Measurements from ENCODE around the gene EIF3I. TPM values are rescaled to one million over a fixed set of nuclear protein-coding genes. Genes with fewer than 3 reads are reported as not detected.

Gene EIF3I
- total and polyA plus RNA-seq, 2 of the 13 experiments (the other 11 are each of a cell fraction or from before 2014, with no cell fraction given), result 210 to 223 TPM

GRCh38 chr1:32221980-32222755 is at the start of gene EIF3I, which contains the start of gene TMEM234 (continued):
- TF ChIP-seq ZBTB43 (CRISPR knock-in tag; conservative IDR thresholded peaks at IDR 0.05) (no peak), TEAD2 (CRISPR knock-in tag; IDR thresholded peaks at IDR 0.05) (no peak), CBX5 (CRISPR knock-in tag; IDR thresholded peaks at IDR 0.05; ENCODE audit: borderline replicate concordance) (no peak), ZNF580 (CRISPR knock-in tag; IDR thresholded peaks at IDR 0.05; ENCODE audit: borderline replicate concordance, low read depth) (no peak), ZNF607 (CRISPR knock-in tag; IDR thresholded peaks at IDR 0.05; ENCODE audit: borderline replicate concordance) (peak; percentile 70; the same call in 1 of the 2 replicates), DNMT1 (CRISPR knock-in tag; IDR thresholded peaks at IDR 0.05) (no peak), GTF3A (CRISPR knock-in tag; conservative IDR thresholded peaks at IDR 0.05) (no peak), ZNF768 (CRISPR knock-in tag; IDR thresholded peaks at IDR 0.05) (no peak), ZNF781 (CRISPR knock-in tag; IDR thresholded peaks at IDR 0.05; ENCODE audit: borderline replicate concordance, not compliant biosample characterization) (no peak), TCF12 (IDR thresholded peaks at IDR 0.05) (no peak), TCF12 (CRISPR knock-in tag; IDR thresholded peaks at IDR 0.05) (peak; percentile 47; the same call in 1 of the 2 replicates), ZNF235 (CRISPR knock-in tag; IDR thresholded peaks at IDR 0.05; ENCODE audit: borderline replicate concordance) (no peak), IRF1 (CRISPR knock-in tag; IDR thresholded peaks at IDR 0.05; ENCODE audit: low read depth) (no peak), TEAD3 (CRISPR knock-in tag; optimal IDR thresholded peaks at IDR 0.05; ENCODE audit: borderline replicate concordance) (no peak), ZNF432 (CRISPR knock-in tag; IDR thresholded peaks at IDR 0.05; ENCODE audit: borderline replicate concordance) (no peak), TEF (CRISPR knock-in tag; IDR thresholded peaks at IDR 0.05) (no peak), ARHGAP35 (CRISPR knock-in tag; IDR thresholded peaks at IDR 0.05; ENCODE audit: borderline replicate concordance) (no peak), RBFOX2 (IDR thresholded peaks at IDR 0.05; ENCODE audit: low read depth, low read length) (peak; percentile 48; the same call in 1 of the 2 replicates), SOX5 (CRISPR knock-in tag; IDR thresholded peaks at IDR 0.05; ENCODE audit: borderline replicate concordance) (no peak), POGZ (CRISPR knock-in tag; IDR thresholded peaks at IDR 0.05) (peak; percentile 39), GATA4 (IDR thresholded peaks at IDR 0.05; ENCODE audit: borderline replicate concordance, low read depth) (0 out of 2 replicates have a peak, but pooled peaks have one; percentile 48), GATAD1 (CRISPR knock-in tag; IDR thresholded peaks at IDR 0.05) (peak; percentile 93), IKZF1 (IDR thresholded peaks at IDR 0.05) (no peak), ZNF468 (CRISPR knock-in tag; IDR thresholded peaks at IDR 0.05) (no peak), FOSL1 (CRISPR knock-in tag; IDR thresholded peaks at IDR 0.05; ENCODE audit: borderline replicate concordance) (no peak), NFE2 (CRISPR knock-in tag; IDR thresholded peaks at IDR 0.05) (no peak), SOX13 (IDR thresholded peaks at IDR 0.05) (no peak), SOX13 (CRISPR knock-in tag; conservative IDR thresholded peaks at IDR 0.05 in 1 of 2, IDR thresholded peaks at IDR 0.05 in 1 of 2) (no peak), GABPA (IDR thresholded peaks at IDR 0.05; ENCODE audit: low read depth, low read length) (peak; percentile 90), GABPA (CRISPR knock-in tag; IDR thresholded peaks at IDR 0.05; ENCODE audit: low read depth) (peak; percentile 98)

Data from HepG2 (cell line).